Kidney capillary endothelial cell (primary cell): Measurements from ENCODE around the gene CHCHD6.

Experiments
- DNase-seq: peaks from one replicate; pipeline ENCODE4 v3.0.0-alpha.2; 2018; ENCODE audit warnings: low spot score

CHCHD6 gene

DNA sequence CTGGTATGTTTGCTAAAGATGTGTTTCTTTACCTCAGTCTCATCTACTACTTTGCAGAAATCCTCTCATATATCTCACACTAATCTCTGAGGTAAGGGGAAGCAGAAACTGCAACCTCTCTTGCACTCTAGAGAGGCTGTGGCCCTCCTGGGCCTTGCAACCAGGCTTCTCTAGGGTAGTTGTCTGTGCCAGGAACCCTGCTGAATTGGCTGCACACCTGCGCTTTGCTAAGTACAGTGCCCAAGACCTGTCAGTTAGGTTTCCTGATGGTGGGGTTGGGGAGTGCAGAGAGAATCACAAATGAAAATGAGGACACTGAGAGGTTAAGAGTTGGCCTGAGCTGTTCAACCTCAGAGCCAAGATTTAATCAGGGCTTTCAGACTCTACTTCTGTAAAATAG is 161.7 kb downstream of the CHCHD6 start:
- DNase-seq, result no peak

DNA sequence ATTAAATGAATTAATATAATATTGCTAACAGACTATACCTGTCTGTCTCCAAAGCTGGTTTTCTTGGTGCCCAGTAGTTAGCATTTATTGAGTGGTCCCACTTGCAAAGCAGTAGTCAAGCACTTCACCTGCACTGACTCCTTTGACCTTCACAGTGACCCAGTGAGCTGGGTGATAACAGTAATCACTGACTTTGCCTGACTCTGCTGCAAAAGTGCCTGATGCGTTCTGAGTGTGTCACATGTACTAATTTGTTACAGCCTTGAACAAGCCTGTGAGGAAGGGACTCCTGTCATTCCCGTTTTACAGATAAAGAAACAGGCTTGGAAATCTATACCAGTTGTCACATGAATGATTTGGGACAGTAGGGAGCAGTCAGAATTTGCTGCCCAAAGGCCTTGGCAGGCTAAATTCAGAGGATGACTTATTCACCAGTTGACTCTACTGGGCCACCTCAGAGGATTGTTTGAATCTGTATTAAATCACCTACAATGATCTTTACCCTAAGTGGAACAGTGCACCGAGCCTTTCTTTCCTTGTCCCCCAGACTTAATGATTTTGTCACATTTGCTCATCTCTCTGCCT is 162.2 kb downstream of the CHCHD6 start:
- no peak for DNase-seq

DNA sequence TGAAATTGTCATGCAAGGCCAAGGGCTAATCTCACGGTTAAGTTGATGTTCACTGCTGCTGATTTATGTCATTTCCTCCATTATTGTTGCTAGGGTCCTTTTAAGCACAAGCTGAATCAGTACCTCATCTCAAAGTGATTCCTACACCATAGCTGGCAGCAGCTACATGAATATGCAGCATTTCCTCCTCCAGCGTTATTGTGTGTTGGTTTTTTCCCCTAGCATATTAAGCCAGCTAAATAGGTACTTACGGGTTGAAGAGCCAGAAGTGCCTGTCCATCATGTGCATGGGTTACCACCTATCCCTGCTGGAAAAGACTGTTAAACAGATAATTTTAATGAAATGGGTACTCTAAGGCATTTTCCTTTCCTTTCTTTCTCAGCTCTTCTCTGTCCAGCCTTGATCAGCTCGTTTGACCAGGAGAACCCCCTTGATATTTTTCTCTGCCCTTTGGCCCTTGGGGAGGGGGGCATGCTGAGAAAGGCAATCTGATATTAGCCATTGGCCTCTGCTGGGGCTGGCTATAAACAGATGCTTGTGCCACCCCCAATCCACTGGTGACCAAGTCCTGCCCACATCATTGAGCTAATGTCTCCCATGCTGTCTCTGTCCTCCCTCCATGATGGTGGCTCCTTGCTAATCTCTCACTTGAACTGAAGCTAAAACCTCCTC is 163.3 kb downstream of the CHCHD6 start:
- DNase-seq, result no peak

DNA sequence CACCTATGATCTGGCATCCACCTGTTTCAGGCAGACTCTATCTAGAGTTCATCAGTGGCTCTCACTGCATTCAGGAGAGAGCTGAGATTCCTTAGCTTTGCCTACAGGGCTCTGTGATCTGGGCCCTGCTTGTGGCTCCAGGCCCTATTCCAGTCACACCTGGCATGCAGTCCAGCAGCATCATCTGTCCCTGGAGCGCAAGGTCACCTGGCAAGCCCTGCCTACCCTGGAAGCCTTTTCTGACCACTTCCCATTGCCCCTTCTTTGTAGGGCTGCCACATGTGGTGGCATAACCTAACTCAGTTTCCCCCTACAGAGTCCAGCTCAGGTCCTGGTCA is 163.8 kb downstream of the CHCHD6 start:
- DNase-seq, result no peak

DNA sequence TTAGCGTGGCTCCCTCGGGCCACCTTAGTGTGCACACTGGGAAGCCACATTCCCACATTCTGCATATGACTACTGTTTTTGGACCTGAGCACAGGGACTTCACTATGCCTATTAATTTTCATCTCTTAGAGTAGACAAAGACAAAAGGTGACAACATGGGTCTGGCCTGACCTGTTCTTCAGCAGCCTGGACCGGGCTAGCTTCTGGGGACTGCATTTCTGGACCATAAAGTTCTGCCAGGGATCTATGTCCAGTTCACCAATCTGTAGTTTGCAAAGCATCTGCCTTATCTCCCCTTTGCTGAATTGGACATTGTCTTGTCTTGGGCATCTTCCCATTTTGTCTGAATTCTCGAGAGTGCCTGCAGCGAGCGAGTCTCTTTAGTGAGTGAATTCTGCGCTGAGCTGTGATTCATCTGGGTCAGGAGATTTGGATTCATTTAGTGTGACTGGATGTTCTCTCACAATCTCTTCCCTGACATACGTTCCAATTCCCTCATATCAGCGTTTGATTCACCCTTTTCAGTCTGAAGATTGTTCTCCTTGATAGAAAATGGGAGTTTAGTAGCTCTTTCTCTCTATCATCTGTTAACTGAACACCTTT is 166.7 kb downstream of the CHCHD6 start:
- DNase-seq, result no peak

DNA sequence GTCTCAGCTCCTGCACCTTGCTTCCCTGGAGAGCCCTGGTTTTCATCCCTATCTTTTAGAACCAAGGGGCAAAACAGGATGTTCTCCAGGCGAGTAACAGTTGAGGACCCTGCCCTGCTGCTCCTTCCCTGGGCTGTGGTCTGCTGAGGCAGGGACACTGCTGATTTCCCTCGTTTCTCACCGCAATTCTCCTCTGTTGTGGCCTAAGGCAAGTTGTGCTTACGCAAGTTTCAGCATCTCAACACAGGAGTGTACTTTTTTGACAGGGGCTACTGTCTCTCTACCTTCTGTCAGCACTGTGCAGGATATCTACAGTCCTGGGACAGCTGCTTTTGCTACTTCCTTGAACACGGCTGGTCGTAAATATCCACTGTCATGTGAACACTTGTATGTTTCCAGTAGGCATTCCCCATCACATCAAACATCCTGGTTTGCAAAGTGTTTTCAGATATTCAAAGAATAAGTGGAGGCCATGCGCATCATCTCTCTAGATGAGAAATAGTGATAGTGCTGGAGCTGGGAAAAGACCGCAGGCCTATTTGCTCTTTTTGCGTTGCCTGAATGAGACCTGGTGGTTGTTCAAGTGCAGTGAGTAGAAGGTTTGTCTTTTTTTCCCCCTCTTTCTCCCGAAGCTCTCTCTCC is 168.8 kb downstream of the CHCHD6 start:
- DNase-seq, result no peak

DNA sequence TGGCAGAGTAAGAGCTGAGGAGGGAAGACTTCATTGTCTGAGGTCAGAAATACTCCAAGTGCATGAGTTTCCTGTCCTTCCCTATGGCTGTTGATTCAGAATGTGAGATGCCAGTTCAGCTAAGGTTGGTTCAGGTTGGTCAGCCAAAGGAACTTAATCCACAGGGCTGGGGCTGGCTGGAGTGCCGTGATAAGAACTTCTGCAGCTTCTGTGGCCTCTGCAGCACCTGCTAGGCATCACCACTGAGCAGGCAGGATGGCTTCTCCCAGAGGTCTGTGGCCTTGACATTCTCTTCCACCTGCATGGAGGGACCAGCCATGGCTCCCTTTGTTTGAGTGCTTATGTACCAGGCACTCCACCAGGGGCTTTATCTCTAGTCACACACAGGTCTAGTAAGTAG is 169.4 kb downstream of the CHCHD6 start:
- no peak for DNase-seq

DNA sequence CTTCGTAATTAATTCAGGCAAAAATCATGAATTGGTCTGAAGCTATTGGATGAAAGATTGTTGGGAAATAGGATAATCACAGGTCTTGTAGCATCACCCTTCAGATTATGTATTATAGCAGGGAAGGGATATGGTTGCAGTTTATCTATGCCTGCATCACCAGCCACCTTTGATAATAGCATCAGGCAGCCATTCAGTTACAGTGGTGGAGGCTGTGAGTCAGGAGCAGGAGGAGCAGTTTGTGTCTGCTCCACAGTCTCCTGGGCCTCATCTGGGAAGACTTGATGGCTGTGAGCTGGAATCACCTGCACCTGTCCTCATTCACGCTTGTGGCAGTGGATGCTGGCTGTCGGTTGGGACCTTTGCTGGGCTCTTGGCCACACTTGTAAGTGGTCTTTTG is 174.6 kb downstream of the CHCHD6 start:
- DNase-seq, result no peak

DNA sequence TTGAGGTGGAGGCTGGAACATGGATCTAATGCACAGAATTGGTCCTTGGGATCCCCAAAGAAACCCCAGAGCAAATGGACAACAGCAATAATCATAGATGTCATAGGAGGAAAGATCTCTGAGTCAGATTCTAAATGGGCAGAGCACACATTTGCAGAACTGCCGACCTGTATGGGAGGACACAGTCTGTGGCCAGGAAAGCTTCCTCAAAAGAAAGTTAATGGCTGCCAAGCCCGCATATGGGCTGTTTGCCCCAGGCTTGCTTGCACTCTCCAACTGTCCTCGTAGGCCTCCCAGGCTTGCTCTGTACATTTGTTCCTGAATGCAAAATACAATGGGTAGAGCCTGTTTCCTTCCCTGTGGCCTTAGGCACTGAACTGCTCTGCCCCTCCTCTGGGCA is 176.9 kb downstream of the CHCHD6 start:
- DNase-seq, result no peak

DNA sequence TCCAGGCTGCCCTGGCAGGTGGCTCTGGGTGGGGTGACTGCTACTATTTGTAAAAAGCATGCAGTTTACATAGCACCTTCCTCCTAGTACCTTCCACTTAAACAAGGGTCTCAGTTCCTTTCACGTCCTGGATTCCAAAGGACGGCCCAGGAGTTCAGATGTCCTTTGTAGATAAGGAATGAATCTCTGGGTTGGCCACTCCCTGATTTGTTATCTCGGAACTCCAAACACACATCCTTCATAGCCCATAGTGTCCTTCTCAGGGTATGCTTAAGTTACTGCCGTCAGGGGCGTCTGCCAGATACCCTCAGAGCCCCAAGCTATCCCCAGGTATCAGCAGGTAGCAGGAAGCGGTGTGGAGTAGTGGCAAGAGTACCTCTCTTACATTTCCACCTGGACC is 177.8 kb downstream of the CHCHD6 start:
- no peak for DNase-seq

DNA sequence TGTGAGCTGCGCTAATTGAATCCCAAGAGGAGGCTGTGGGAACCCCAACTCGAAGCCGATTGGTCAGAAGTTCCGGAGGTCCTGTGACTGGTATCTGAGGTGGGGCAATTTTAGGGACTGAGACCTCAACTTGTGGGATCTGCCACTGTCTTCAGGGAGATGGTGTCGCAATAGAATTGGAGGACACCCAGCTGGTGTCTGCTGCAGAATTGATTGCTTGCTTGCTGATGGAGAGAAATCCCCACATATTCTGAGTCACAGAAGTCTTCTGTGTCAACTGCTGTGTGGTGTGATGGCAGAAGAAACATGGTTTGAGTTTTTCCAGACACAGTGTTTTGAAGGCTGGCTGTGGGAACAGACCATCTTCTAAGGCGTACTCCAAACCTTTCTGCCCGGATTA is 179.2 kb downstream of the CHCHD6 start:
- no peak for DNase-seq

DNA sequence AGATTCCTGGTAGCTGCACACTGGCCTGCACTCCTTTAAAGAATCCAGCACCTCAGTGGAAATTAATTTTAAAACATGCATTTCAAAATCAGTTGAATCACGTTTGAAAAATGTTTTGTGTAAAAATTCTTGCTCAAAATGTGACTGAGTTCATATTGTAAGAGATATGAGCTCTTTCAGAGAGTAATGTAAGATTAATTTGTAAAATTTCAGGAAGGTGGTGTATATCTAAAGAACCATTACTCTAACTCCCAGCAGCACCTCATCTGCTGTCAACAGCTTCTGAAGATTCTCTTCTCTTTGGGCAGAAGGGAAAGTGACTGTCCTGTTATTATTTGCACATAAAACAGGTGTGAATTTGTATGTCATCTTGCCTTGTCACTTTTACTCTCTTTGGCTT is 181.4 kb downstream of the CHCHD6 start:
- DNase-seq, result no peak

DNA sequence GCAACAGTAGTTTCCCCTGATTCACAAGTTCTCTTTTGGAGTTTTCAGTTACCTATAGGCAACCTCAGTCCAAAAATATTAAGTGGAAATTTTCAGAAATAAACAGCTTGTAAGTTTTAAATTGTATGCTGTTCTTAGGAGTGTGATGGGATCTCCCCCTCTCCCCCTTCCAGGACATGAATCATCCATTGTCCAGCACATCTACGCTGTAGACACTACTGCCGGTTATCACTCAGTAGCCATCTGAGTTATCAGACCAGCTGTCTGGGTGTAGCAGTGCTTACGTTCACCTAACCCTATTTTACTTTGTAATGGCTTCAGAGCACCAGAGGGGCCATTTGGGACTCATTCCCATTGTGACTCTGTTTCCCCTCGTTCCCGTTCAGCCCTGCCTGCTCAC is 182.2 kb downstream of the CHCHD6 start:
- peak; percentile 66 for DNase-seq

DNA sequence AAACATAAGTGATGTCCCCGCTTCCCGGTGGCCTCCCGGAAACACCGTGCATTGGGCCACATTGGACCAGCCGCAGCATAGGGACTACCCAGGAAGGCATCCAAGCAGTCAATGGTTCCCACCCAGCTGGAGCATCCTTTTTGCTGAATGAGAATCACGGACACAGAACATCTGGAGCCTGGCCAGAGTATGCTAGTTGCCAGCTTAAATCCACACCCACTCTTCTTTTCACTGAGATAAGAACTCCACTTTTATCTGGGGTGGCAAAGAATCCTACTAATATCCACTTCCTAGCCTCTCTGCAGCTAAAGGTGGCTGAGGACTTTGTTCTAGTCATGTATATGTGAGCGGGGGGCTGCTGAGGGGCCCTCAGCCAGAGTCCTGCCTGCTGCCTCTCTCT is 183.6 kb downstream of the CHCHD6 start:
- no peak for DNase-seq

DNA sequence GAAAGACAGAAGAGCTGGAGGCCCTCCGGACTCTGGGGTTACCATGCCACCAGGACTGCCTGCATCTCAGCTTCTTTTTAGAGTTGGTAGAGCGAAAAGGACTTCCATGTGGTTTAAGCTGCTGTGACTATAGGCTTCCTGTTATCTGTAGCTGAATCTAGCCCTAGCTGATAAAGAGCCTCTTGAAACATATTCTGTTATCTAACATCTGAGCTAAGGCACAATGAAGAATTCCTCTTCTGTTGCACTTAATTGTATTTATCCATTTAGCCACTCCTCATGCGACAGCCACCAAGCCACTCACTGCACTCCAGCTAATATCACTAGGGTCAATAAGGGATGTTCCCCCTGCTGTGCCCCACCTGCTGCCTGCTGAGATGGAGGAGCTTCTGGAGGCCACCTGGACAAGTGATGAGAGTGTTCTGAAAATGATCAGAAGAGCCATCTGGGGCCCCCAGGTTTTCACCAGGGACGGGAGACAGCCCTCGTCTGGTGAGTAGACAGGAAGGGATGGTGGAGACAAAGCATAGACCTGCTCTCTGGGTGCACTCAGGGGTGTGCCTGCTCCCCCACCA is 184.2 kb downstream of the CHCHD6 start:
- no peak for DNase-seq

DNA sequence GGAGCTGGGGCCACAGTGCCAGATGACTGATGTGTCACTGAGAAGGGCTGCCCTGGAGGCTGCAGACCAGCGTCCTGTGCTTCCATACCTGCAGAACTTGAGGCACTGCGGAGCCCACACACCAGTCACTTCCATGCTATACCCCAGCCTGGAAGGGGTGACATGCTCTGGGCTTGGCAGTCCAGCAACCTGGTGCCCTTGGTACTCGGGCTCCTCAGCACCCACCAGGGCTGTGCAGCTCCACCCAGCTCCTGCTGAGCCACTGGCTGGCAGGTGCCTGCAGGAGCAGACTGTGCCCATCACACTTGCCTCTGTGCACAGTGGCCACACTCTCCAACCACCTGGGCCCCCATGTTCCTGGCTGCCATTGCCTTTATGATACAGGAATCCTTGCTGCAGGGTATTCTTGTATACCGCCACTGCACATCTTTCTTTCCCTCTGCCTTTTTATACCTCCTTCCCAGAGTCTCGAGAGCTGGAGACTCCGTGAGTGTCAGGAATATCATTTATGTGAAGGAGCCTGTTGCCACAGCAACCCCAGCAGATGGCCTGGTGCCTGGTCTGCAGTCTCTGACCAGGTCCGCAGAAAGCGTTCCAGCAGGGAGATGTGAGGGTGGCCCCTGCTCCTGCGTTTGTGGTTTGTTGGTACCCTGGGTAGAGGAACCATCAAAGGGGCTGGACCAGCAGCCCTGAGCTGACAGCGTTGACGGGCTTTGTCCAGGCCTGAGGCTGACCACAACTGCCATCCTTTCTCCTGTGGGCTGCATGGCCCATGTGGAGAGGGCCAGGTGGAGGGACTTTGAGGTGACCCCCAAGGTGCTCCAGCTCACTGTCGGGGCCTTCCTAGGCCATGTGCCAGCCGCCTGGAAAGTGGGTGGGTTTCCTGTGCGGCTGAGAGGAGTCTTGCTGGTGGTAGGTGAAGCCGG is 185.5 kb downstream of the CHCHD6 start:
- no peak for DNase-seq

DNA sequence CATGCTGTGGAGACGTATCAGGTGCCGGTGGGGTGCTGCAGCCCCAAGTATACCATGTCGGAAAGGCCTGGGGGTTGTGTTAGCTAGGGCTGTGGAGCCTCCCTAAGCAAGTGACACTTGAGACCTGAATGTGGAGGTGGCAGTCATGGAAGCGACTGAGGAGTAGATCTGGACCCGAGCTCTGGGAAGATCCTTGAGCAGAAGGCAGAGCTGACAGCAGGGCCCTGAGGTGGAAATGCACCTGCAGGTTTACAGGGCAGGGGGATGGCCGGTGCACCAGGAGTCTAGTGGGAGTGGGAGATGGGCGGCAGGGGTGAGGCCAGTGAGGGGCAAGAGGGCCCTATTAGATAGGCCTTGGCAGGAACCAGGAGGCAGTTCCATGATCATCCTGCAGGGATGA is 187.1 kb downstream of the CHCHD6 start:
- DNase-seq, result no peak

DNA sequence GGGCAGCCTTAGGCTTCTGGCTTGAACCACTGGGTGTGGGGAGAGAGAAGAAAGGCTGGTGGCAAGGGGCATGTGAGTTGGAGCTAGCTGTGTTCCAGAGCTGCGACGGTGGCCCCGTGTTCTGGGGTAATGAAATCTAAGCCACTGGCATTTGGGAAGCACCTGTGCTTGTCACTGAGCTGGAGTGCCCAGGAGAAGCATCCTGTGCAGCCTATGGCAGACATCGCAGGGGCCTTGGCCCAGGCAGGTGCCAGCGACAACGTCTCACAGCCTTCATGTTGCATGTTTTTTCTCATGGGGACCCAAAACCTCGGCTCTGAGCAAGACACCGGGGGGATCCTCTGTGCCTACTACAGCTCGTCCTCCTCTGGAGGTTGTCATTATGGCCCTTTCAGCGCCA is 187.8 kb downstream of the CHCHD6 start:
- DNase-seq, result no peak

DNA sequence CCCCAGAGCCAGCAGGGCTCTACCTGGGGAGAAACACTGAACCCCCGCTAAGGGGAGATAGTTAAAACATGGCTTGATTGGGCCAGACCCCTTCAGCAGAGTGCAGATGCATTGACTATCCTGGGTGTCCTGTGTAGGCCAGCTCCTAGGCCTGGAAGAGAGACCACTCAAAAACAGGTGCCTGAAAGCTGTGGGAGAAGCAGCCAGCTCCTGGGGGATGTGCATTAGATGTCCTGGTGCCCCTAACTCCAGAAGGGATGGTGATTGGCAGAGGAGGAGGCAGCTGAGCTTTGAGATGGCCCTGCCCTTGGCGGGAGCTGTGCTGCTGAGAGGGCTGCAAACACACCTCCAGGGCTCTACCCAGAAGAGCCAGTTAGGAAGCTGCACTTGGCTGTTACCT is 189.6 kb downstream of the CHCHD6 start:
- DNase-seq, result no peak

DNA sequence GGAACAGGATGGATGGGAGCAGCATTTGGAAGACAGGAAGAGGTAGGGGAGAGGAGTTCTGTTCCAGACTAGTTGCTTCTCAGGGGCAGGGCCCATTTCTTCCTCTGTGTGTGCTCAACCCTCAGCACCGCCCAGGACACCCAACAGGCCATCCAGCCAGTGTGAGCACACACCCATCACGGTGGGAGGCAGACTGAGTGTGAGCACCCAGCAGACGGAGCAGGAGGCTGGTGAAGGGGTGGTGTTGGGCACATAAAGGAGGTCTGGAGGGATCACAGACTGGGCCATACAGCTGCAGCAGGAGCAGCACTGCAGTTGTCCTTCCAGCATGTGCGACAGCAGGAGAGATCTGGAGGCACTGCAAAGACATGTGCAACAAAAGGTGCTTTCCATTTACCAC is 190.4 kb downstream of the CHCHD6 start:
- DNase-seq, result no peak

DNA sequence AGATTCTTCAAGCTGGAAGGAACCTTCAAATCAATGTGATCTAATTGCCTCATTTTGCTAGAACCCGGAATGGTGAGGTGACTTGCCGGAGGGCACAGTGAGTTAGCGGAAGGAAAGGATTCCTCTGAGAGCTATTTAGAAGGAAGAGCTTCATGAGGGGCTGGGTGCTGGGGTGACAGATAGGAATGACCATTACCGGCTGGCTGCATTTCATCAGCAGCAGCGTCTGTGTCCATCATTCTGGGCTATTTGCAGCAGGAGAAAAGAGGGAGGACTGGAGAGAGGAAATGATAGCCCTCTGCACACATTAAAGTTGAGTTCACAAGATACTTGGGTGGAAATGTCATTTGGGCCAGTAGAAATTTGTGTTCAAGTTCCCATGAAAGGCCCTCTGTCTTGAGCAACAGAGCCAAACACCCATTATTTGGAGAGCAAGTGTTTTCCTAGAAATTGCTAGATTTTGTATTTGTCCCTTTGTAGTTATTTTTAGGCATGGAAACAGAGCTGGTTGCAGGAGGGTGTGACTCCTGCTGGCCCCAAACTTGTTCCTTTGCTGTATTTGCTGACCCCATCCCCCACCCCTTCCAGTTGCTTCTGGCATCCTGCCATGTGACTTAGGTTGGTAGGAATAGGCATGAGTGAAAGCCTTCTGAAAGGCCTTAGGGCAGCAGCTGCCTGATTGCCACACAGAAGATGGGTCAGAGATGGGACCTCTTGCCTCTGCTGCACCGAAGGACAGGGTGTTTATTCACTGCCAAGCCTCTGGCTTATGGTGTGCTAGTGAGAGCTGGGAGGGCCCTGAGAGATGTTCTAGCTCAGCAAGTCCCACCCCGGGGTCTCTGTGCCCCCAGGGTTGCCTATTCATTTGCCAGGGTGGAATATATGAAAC is 191.4 kb downstream of the CHCHD6 start:
- no peak for DNase-seq
